Central memory CD8-positive, alpha-beta T cell (primary cell): ENCODE results near the gene ISOC1.

Experiments
- ATAC-seq: fragments of 150-1000 bp; cut with Tn5 transposase; replicated peaks from 2 replicates; pipeline ENCODE4 v1.10.0; 2022; ENCODE audit warnings: mild to moderate bottlenecking, moderate FRiP score, moderate number of reproducible peaks; ENCODE audit not compliant: poor library complexity, severe bottlenecking; ENCODE audit errors: extremely low read depth
- DNase-seq, 2 donors: peaks; one replicate each; pipeline ENCODE4 v3.0.0; 2021; ENCODE audit warnings: low spot score in 2 of 2
- H3K27ac Mint-ChIP-seq: one replicate; pipeline ENCODE4 v1.8.0; 2022; ENCODE audit warnings: low read depth, mild to moderate bottlenecking, moderate library complexity, mixed read lengths
- H3K27me3 Mint-ChIP-seq: one replicate; pipeline ENCODE4 v1.8.0; 2022; ENCODE audit warnings: mixed read lengths
- H3K36me3 Mint-ChIP-seq: one replicate; pipeline ENCODE4 v1.8.0; 2022; ENCODE audit warnings: mild to moderate bottlenecking, moderate library complexity, mixed read lengths; ENCODE audit not compliant: insufficient read depth
- H3K4me1 Mint-ChIP-seq: one replicate; pipeline ENCODE4 v1.8.0; 2022; ENCODE audit warnings: mixed read lengths
- H3K4me3 Mint-ChIP-seq: one replicate; pipeline ENCODE4 v1.8.0; 2022; ENCODE audit warnings: mild to moderate bottlenecking, moderate library complexity, mixed read lengths
- H3K9me3 Mint-ChIP-seq: one replicate; pipeline ENCODE4 v1.8.0; 2022; ENCODE audit warnings: mixed read lengths

The ISOC1 gene

GRCh38 chr5:129074903-129075302, 19.6 kb upstream of the ISOC1 start:
- Mint-ChIP-seq H3K27me3 (peaks cover 25% of the 10 kb centered on the region), H3K36me3 (peaks cover 3% of the 10 kb centered on the region), H3K4me3 (no peak overlapping the region), H3K27ac (no peak overlapping the region), H3K4me1 (no peaks in the 10 kb centered on the region), H3K9me3 (no peaks in the 10 kb centered on the region)
- no peak for ATAC-seq
- no peak for DNase-seq

- no peak overlapping the region for H3K27ac Mint-ChIP-seq
- H3K36me3 Mint-ChIP-seq: peaks cover 3% of the 10 kb centered on the region
- H3K4me1 Mint-ChIP-seq: no peaks in the 10 kb centered on the region
- DNase-seq (no peak), ATAC-seq (no peak)
- H3K4me3 Mint-ChIP-seq: no peak overlapping the region
- H3K27me3 Mint-ChIP-seq: peaks cover 34% of the 10 kb centered on the region
- H3K9me3 Mint-ChIP-seq: no peaks in the 10 kb centered on the region
Observed at GRCh38 chr5:129077433-129078075, 17.0 kb upstream of the ISOC1 start.

- Mint-ChIP-seq H3K9me3 (no peaks in the 10 kb centered on the region), H3K27me3 (peaks cover 35% of the 10 kb centered on the region), H3K27ac (no peak overlapping the region), H3K4me1 (no peaks in the 10 kb centered on the region), H3K36me3 (peaks cover 3% of the 10 kb centered on the region), H3K4me3 (no peak overlapping the region)
- DNase-seq (no peak), ATAC-seq (no peak)
Observed at GRCh38 chr5:129078247-129078646, 16.3 kb upstream of the ISOC1 start.

GRCh38 chr5:129078660-129079059, 15.9 kb upstream of the ISOC1 start:
- Mint-ChIP-seq H3K4me1 (no peaks in the 10 kb centered on the region), H3K36me3 (peaks cover 3% of the 10 kb centered on the region), H3K4me3 (no peak overlapping the region), H3K27me3 (peaks cover 31% of the 10 kb centered on the region), H3K27ac (no peak overlapping the region), H3K9me3 (no peaks in the 10 kb centered on the region)
- ATAC-seq (no peak), DNase-seq (no peak)

GRCh38 chr5:129079496-129079895, 15.1 kb upstream of the ISOC1 start:
- ATAC-seq: no peak
- H3K9me3 Mint-ChIP-seq: no peaks in the 10 kb centered on the region
- H3K27me3 Mint-ChIP-seq: peaks cover 23% of the 10 kb centered on the region
- peaks cover 3% of the 10 kb centered on the region for H3K36me3 Mint-ChIP-seq
- no peak for DNase-seq
- H3K27ac Mint-ChIP-seq: no peak overlapping the region
- H3K4me3 Mint-ChIP-seq: no peak overlapping the region
- H3K4me1 Mint-ChIP-seq: no peaks in the 10 kb centered on the region

GRCh38 chr5:129080766-129081165, 13.8 kb upstream of the ISOC1 start:
- Mint-ChIP-seq H3K4me1 (no peaks in the 10 kb centered on the region), H3K27me3 (peaks cover 26% of the 10 kb centered on the region), H3K27ac (no peak overlapping the region), H3K4me3 (no peak overlapping the region), H3K9me3 (no peaks in the 10 kb centered on the region), H3K36me3 (peaks cover 3% of the 10 kb centered on the region)
- DNase-seq (no peak), ATAC-seq (no peak)

GRCh38 chr5:129082225-129083136, 12.1 kb upstream of the ISOC1 start:
- H3K36me3 Mint-ChIP-seq: no peaks in the 10 kb centered on the region
- H3K4me1 Mint-ChIP-seq: no peaks in the 10 kb centered on the region
- DNase-seq (no peak), ATAC-seq (no peak)
- no peak overlapping the region for H3K4me3 Mint-ChIP-seq
- H3K27me3 Mint-ChIP-seq: peaks cover 36% of the 10 kb centered on the region
- no peaks in the 10 kb centered on the region for H3K9me3 Mint-ChIP-seq
- H3K27ac Mint-ChIP-seq: no peak overlapping the region

- Mint-ChIP-seq H3K36me3 (no peaks in the 10 kb centered on the region), H3K27ac (peak overlapping the region; percentile 69), H3K4me1 (peaks cover 25% of the 10 kb centered on the region), H3K27me3 (no peaks in the 10 kb centered on the region), H3K9me3 (no peaks in the 10 kb centered on the region), H3K4me3 (peak overlapping the region; percentile 82)
- ATAC-seq: peak; percentile 16
- DNase-seq: no peak
Observed at GRCh38 chr5:129094924-129095899, 663 bp downstream of the ISOC1 start.

GRCh38 chr5:129096382-129096991, 1.9 kb downstream of the ISOC1 start:
- ATAC-seq (no peak), DNase-seq (no peak)
- peak overlapping the region; percentile 82 for H3K4me3 Mint-ChIP-seq
- H3K36me3 Mint-ChIP-seq: no peaks in the 10 kb centered on the region
- peaks cover 27% of the 10 kb centered on the region for H3K4me1 Mint-ChIP-seq
- H3K27me3 Mint-ChIP-seq: no peaks in the 10 kb centered on the region
- H3K9me3 Mint-ChIP-seq: no peaks in the 10 kb centered on the region
- no peak overlapping the region for H3K27ac Mint-ChIP-seq

GRCh38 chr5:129097498-129098296, 3.1 kb downstream of the ISOC1 start:
- H3K27me3 Mint-ChIP-seq: no peaks in the 10 kb centered on the region
- DNase-seq: no peak
- peaks cover 35% of the 10 kb centered on the region for H3K4me1 Mint-ChIP-seq
- no peak overlapping the region for H3K4me3 Mint-ChIP-seq
- H3K27ac Mint-ChIP-seq: no peak overlapping the region
- H3K9me3 Mint-ChIP-seq: no peaks in the 10 kb centered on the region
- H3K36me3 Mint-ChIP-seq: no peaks in the 10 kb centered on the region
- no peak for ATAC-seq

GRCh38 chr5:129098488-129099183, 4.1 kb downstream of the ISOC1 start:
- H3K4me3 Mint-ChIP-seq: no peak overlapping the region

More at GRCh38 chr5:129098488-129099183, 4.1 kb downstream of the ISOC1 start:
- H3K27ac Mint-ChIP-seq: no peak overlapping the region
- H3K27me3 Mint-ChIP-seq: no peaks in the 10 kb centered on the region
- no peaks in the 10 kb centered on the region for H3K36me3 Mint-ChIP-seq
- H3K9me3 Mint-ChIP-seq: no peaks in the 10 kb centered on the region
- peaks cover 35% of the 10 kb centered on the region for H3K4me1 Mint-ChIP-seq
- ATAC-seq (no peak), DNase-seq (no peak)
